H1 (cell line): ENCODE data around the gene ESYT2. TPM values are rescaled to one million over a fixed set of nuclear protein-coding genes. Genes with fewer than 3 reads are reported as not detected.

ENCODE experiments used
- CTCF ChIA-PET: fragments of 300-600 bp; sonication (Branson Sonifier 250); formaldehyde crosslinking; loops from one replicate; lab custom pipeline; 2021; ENCODE audit not compliant: partially characterized antibody; lab: Charles Lee
- POLR2A ChIA-PET: fragments of 300-600 bp; sonication (Branson Sonifier 250); formaldehyde crosslinking; loops from one replicate; lab custom pipeline; 2021; ENCODE audit warnings: inconsistent platforms; ENCODE audit not compliant: partially characterized antibody; lab: Charles Lee
- DNase-seq, 2 experiments: peaks; one replicate each; pipeline versions ENCODE4 v3.0.0 to v3.0.0-alpha.2; 2010 to 2022; ENCODE audit warnings: low spot score in 2 of 2, low read depth in 1 of 2, mixed read lengths in 1 of 2
- FAIRE-seq: peaks from 2 replicates; lab custom pipeline; 2011; peaks lifted over from hg19 to GRCh38; lab: Jason Lieb, UNC
- H2AFZ ChIP-seq: 2 replicates; pipeline ENCODE4 v1.8.1; 2012; ENCODE audit warnings: low read length, inconsistent platforms
- H2AK5ac ChIP-seq: 2 replicates; pipeline ENCODE4 v1.6.1; 2013; ENCODE audit warnings: low read depth, low read length
- H2BK120ac ChIP-seq: replicated peaks from 2 replicates; pipeline ENCODE3; 2013; ENCODE audit warnings: low read depth, low read length, inconsistent platforms
- H2BK12ac ChIP-seq: 2 replicates; pipeline ENCODE4 v1.6.1; 2013; ENCODE audit warnings: low read depth, low read length
- H2BK15ac ChIP-seq: 2 replicates; pipeline ENCODE4 v1.6.1; 2013; ENCODE audit warnings: low read length
- H2BK20ac ChIP-seq: 2 replicates; pipeline ENCODE4 v1.6.1; 2013; ENCODE audit warnings: low read length
- H2BK5ac ChIP-seq: 2 replicates; pipeline ENCODE4 v1.6.1; 2013; ENCODE audit warnings: low read depth, low read length
- H3K14ac ChIP-seq: 2 replicates; pipeline ENCODE4 v1.6.1; 2013; ENCODE audit warnings: inconsistent platforms; ENCODE audit not compliant: insufficient read length
- H3K18ac ChIP-seq: 2 replicates; pipeline ENCODE4 v1.6.1; 2013; ENCODE audit warnings: low read length; ENCODE audit errors: extremely low read depth
- H3K23ac ChIP-seq: 2 replicates; pipeline ENCODE4 v1.6.1; 2013; ENCODE audit warnings: inconsistent platforms; ENCODE audit not compliant: insufficient read length
- H3K23me2 ChIP-seq: 2 replicates; pipeline ENCODE4 v1.6.1; 2013; ENCODE audit warnings: low read depth, low read length
- H3K27ac ChIP-seq: 2 replicates; pipeline ENCODE4 v1.6.1; 2011; ENCODE audit warnings: low read depth, low read length, inconsistent platforms
- H3K27me3 ChIP-seq, 4 experiments: replicated peaks in 1 of 4; 1 replicate in 1 of 4; 2 replicates in 3 of 4; pipeline versions ENCODE4 v1.6.1 to v1.8.1; 2011 to 2013; ENCODE audit warnings: low read length in 3 of 4, mild to moderate bottlenecking in 3 of 4, inconsistent platforms in 2 of 4, mixed read lengths in 2 of 4, moderate library complexity in 1 of 4; ENCODE audit not compliant: control insufficient read depth in 3 of 4, insufficient read depth in 3 of 4; ENCODE audit errors: extremely low read depth in 1 of 4
- H3K36me3 ChIP-seq, 4 experiments: 2 replicates each; pipeline versions ENCODE4 v1.6.1 to v1.8.1; 2011 to 2013; ENCODE audit warnings: mild to moderate bottlenecking in 4 of 4, low read length in 3 of 4, moderate library complexity in 2 of 4, control low read depth in 1 of 4, inconsistent platforms in 1 of 4; ENCODE audit not compliant: insufficient read depth in 4 of 4, control insufficient read depth in 2 of 4
- H3K4ac ChIP-seq: replicated peaks from 2 replicates; pipeline ENCODE3; 2013; ENCODE audit warnings: low read length, low read depth, mixed read lengths, inconsistent platforms; ENCODE audit not compliant: insufficient read length
- H3K4me1 ChIP-seq, 4 experiments: replicated peaks in 1 of 4; 1 replicate in 1 of 4; 2 replicates in 3 of 4; pipeline versions ENCODE4 v1.6.1 to v1.8.1; 2011 to 2013; ENCODE audit warnings: low read length in 3 of 4, inconsistent platforms in 2 of 4, mixed read lengths in 1 of 4; ENCODE audit not compliant: insufficient read depth in 4 of 4, control insufficient read depth in 3 of 4
- H3K4me2 ChIP-seq, 2 experiments: 2 replicates each; pipeline versions ENCODE4 v1.6.1 to v1.8.1; 2011 to 2013; ENCODE audit warnings: low read depth in 2 of 2, low read length in 2 of 2, control low read depth in 1 of 2, inconsistent platforms in 1 of 2, mild to moderate bottlenecking in 1 of 2; ENCODE audit not compliant: insufficient read depth in 1 of 2
- H3K4me3 ChIP-seq, 4 experiments: fragments of 200-600, 300-600 bp in 1 of 4; sonication (generic), shearing (Covaris generic), sonication (Bioruptor Twin) in 1 of 4; 2 replicates each; pipeline versions ENCODE4 v1.5.1 to v1.8.1; 2011 to 2016; ENCODE audit warnings: low read length in 4 of 4, low read depth in 3 of 4, control low read depth in 2 of 4, inconsistent platforms in 2 of 4, mild to moderate bottlenecking in 2 of 4, mixed read lengths in 1 of 4, moderate library complexity in 1 of 4; ENCODE audit not compliant: insufficient read depth in 2 of 4; ENCODE audit errors: extremely low read depth in 1 of 4
- H3K56ac ChIP-seq: replicated peaks from 2 replicates; pipeline ENCODE3; 2013; ENCODE audit warnings: low read depth, mild to moderate bottlenecking, mixed read lengths, low read length, inconsistent platforms; ENCODE audit not compliant: insufficient read length
- H3K79me1 ChIP-seq: 2 replicates; pipeline ENCODE4 v1.6.1; 2013; ENCODE audit warnings: low read depth, low read length, control low read depth
- H3K79me2 ChIP-seq, 2 experiments: 2 replicates each; pipeline versions ENCODE4 v1.6.1 to v1.8.1; 2012 to 2013; ENCODE audit warnings: low read length in 2 of 2, mild to moderate bottlenecking in 2 of 2, inconsistent platforms in 1 of 2; ENCODE audit not compliant: insufficient read depth in 2 of 2, control insufficient read depth in 1 of 2
- H3K9ac ChIP-seq, 4 experiments: replicated peaks in 1 of 4; 1 replicate in 1 of 4; 2 replicates in 3 of 4; pipeline versions ENCODE4 v1.6.1 to v1.8.1; 2011 to 2013; ENCODE audit warnings: low read depth in 3 of 4, low read length in 3 of 4, control low read depth in 2 of 4, mild to moderate bottlenecking in 2 of 4, moderate library complexity in 2 of 4, inconsistent platforms in 1 of 4; ENCODE audit errors: extremely low read depth in 1 of 4
- H3K9me3 ChIP-seq, 2 experiments: 2 replicates each; pipeline versions ENCODE4 v1.6.1 to v1.8.1; 2012 to 2013; ENCODE audit warnings: mild to moderate bottlenecking in 2 of 2, moderate library complexity in 2 of 2, control low read depth in 1 of 2, inconsistent platforms in 1 of 2, low read depth in 1 of 2, low read length in 1 of 2, mixed read lengths in 1 of 2; ENCODE audit not compliant: insufficient read depth in 2 of 2
- H4K20me1 ChIP-seq, 2 experiments: replicated peaks in 1 of 2; 2 replicates each; pipeline versions ENCODE3 to v1.8.1; 2011 to 2013; ENCODE audit warnings: inconsistent platforms in 2 of 2, low read length in 2 of 2, mild to moderate bottlenecking in 1 of 2; ENCODE audit not compliant: insufficient read depth in 2 of 2, control insufficient read depth in 1 of 2
- H4K5ac ChIP-seq: 2 replicates; pipeline ENCODE4 v1.6.1; 2013; ENCODE audit warnings: low read length, low read depth, mixed read lengths, inconsistent platforms; ENCODE audit not compliant: insufficient read length
- H4K8ac ChIP-seq: 2 replicates; pipeline ENCODE4 v1.8.0; 2013; ENCODE audit warnings: mild to moderate bottlenecking, moderate library complexity, low read length, inconsistent platforms; ENCODE audit not compliant: insufficient read depth; ENCODE audit errors: extremely low read depth
- H4K91ac ChIP-seq: replicated peaks from 2 replicates; pipeline ENCODE3; 2013; ENCODE audit warnings: low read length, mixed read lengths, inconsistent platforms; ENCODE audit not compliant: insufficient read length
- BRCA1 ChIP-seq: IDR thresholded peaks from 2 replicates; pipeline ENCODE4 v1.6.1; 2012; ENCODE audit warnings: low read depth, low read length, improper control_type of control experiment
- EGR1 ChIP-seq: IDR thresholded peaks from 2 replicates; pipeline ENCODE4 v1.6.1; 2011; ENCODE audit warnings: low read depth, low read length, borderline replicate concordance
- JUND ChIP-seq: IDR thresholded peaks from 2 replicates; pipeline ENCODE4 v1.6.1; 2011; ENCODE audit warnings: mild to moderate bottlenecking, improper control_type of control experiment, low read length
- RBBP5 ChIP-seq: IDR thresholded peaks from 2 replicates; pipeline ENCODE4 v1.7.1; 2012; ENCODE audit warnings: low read depth, mild to moderate bottlenecking, inconsistent platforms, low read length, moderate library complexity, borderline replicate concordance
- RNF2 ChIP-seq: fragments of 200-900, 300-1000 bp; sonication (generic); IDR thresholded peaks from 2 replicates; pipeline ENCODE4 v1.7.1; 2016; ENCODE audit warnings: borderline replicate concordance, low read depth, mild to moderate bottlenecking, antibody characterized with exemption, low read length; ENCODE audit not compliant: poor library complexity, severe bottlenecking; ENCODE audit errors: missing control alignments
- SAP30 ChIP-seq: fragments of 300-600 bp; sonication (generic); IDR thresholded peaks from 2 replicates; pipeline ENCODE4 v1.7.1; 2012; ENCODE audit warnings: low read length, moderate library complexity, mild to moderate bottlenecking, inconsistent platforms; ENCODE audit not compliant: insufficient read depth, insufficient replicate concordance
- SIX5 ChIP-seq: IDR thresholded peaks from 2 replicates; pipeline ENCODE4 v1.6.1; 2011; ENCODE audit warnings: mild to moderate bottlenecking, low read depth, low read length
- ZNF274 ChIP-seq: IDR thresholded peaks from 2 replicates; pipeline ENCODE4 v1.7.0; 2012; ENCODE audit warnings: low read length, borderline replicate concordance; ENCODE audit errors: extremely low read depth
- WGBS, 2 experiments: shearing (Covaris generic) in 1 of 2; methylation state at CpG; one replicate each; pipeline versions ENCODE4 v1.1.6 to v1.1.7; 2013 to 2015; ENCODE audit warnings: low lambda C conversion rate in 2 of 2, mixed read lengths in 2 of 2, inconsistent platforms in 1 of 2, low coverage in 1 of 2, missing lambda C conversion rate in 1 of 2; ENCODE audit not compliant: insufficient replicate concordance in 2 of 2, insufficient coverage in 1 of 2, insufficient read length in 1 of 2; ENCODE audit errors: extremely low coverage in 1 of 2, missing lambda C conversion rate in 1 of 2; 5-methylcytosine and 5-hydroxymethylcytosine counted together
- polyA plus RNA-seq, 7 experiments: library from polyadenylated mRNA; depleted of rRNA in 3 of 7; stranded (reverse) in 5 of 7; unstranded in 2 of 7; fragments of >200 nt in 5 of 7; fragments of 200-250 nt in 2 of 7; gene quantifications; 1 replicate in 5 of 7; 2 replicates in 1 of 7; 4 replicates in 1 of 7; pipeline versions ENCODE4 v1.2.1 to v1.2.3, GENCODE V29; 2011 to 2013; ENCODE audit warnings: missing spikeins in 2 of 7, mixed read lengths in 2 of 7
- total RNA-seq: library from RNA; stranded (reverse); fragmentation: NEBNext Ultra II Directional; extraction: Animal tissue kit (Norgen Biotek cat#: 25700); gene quantifications from 2 replicates; pipeline ENCODE4 v1.2.1, GENCODE V29; 2021
- TF ChIP-seq, protein P1 (sequence below): IDR thresholded peaks from 2 replicates; pipeline ENCODE4 v1.6.1; 2012; ENCODE audit warnings: low read length, inconsistent platforms

The ESYT2 gene
- total and polyA plus RNA-seq, 2 of the 8 experiments (the other 6 are each of a cell fraction or from before 2014, with no cell fraction given), result 27.0 to 37.5 TPM

DNA sequence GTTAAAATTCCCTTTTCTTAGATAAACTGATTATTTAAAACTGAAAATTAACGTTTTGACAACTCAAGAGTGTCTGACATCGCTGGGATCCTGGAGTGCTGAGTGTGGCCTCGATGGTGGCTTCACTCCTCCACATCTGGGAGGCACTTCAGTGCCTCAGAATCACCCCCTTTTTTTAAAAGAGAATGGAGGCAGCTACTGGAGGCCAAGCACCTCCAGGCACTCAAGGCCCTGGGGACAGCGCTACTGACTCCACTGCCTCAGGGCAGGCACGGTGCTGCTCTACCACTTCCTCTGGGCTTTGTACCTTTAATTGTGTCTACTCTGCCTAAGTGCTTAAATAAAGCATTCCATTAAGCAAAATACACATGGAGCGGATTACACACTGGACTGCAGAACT is 97.5 kb downstream of the ESYT2 start:
- Histone ChIP-seq H3K79me2 (no peaks in the 10 kb centered on the region), H3K4me2 (no peak overlapping the region), H2AK5ac (no peak overlapping the region), H3K14ac (no peak overlapping the region), H2BK20ac (no peak overlapping the region), H2BK15ac (no peak overlapping the region), H4K91ac (no peak overlapping the region), H3K23me2 (no peaks in the 10 kb centered on the region), H2BK12ac (no peak overlapping the region), H3K36me3 (peaks cover 0 to 4% (median 3%) of the 10 kb centered on the region in 4 experiments; a peak in 3 of 8 replicates), H3K79me1 (no peaks in the 10 kb centered on the region), H2BK120ac (no peak overlapping the region), H3K4ac (no peak overlapping the region), H3K4me1 (peaks cover 0 to 7% (median 2%) of the 10 kb centered on the region in 4 experiments; a peak in 3 of 7 replicates), H3K9ac (no peak overlapping the region), H2AFZ (no peak overlapping the region), H3K56ac (no peak overlapping the region), H2BK5ac (no peak overlapping the region), H3K18ac (no peak overlapping the region), H4K20me1 (peaks cover 0 to 1% of the 10 kb centered on the region in 2 experiments), H3K9me3 (no peaks in the 10 kb centered on the region), H3K23ac (no peak overlapping the region), H3K27me3 (no peaks in the 10 kb centered on the region), H4K5ac (no peak overlapping the region), H4K8ac (no peak overlapping the region), H3K27ac (no peak overlapping the region), H3K4me3 (no peak overlapping the region)
- TF ChIP-seq ZNF274 (no peak), JUND (no peak), RBBP5 (no peak), RNF2 (no peak), SAP30 (no peak), BRCA1 (no peak), EGR1 (no peak), SIX5 (no peak)
- TF ChIP-seq, protein P1, sequence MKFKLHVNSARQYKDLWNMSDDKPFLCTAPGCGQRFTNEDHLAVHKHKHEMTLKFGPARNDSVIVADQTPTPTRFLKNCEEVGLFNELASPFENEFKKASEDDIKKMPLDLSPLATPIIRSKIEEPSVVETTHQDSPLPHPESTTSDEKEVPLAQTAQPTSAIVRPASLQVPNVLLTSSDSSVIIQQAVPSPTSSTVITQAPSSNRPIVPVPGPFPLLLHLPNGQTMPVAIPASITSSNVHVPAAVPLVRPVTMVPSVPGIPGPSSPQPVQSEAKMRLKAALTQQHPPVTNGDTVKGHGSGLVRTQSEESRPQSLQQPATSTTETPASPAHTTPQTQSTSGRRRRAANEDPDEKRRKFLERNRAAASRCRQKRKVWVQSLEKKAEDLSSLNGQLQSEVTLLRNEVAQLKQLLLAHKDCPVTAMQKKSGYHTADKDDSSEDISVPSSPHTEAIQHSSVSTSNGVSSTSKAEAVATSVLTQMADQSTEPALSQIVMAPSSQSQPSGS, result no peak
- DNase-seq (peak in 1 of 2 experiments; percentile 33), FAIRE-seq (no peak)
- 88% methylated on average over 6 of the region's 6 CpGs; no CpG with 5 or more reads in 1 of the 2 experiments for whole genome bisulfite sequencing, 2 experiments
- CTCF ChIA-PET, result interaction anchor here (0.6 to 5.0 kb wide), 8 partner anchors 7 to 107 kb away, joined by 3 to 37 read pairs (median 9); partner anchors contain the start of gene NCAPG2
- POLR2A ChIA-PET, result no interaction called here
